Inferior parietal cortex (tissue), 1 donor: ENCODE measurements around the gene CDC73.
A peak's percentile ranks its signal among the peaks of the same experiment; 100 is the strongest.
"Not testable (repeated sequence)": the region's sequence is repeated elsewhere in the genome, so short reads cannot be mapped to it uniquely, and the experiment has no call there.

ENCODE experiments used
- DNase-seq: peaks from one replicate; pipeline ENCODE4 v3.0.0-alpha.2; 2016; ENCODE audit errors: extremely low spot score

The CDC73 gene

GRCh38 chr1:193113992-193114332, 7.9 kb upstream of the CDC73 start:
- no peak for DNase-seq

GRCh38 chr1:193114485-193115095, 7.2 kb upstream of the CDC73 start:
- DNase-seq, result no peak

GRCh38 chr1:193115629-193116227, 6.1 kb upstream of the CDC73 start:
- no peak for DNase-seq

- DNase-seq, result not testable (repeated sequence)
Measured at GRCh38 chr1:193117167-193117566, 4.7 kb upstream of the CDC73 start.

- no peak for DNase-seq
Measured at GRCh38 chr1:193118194-193118593, 3.6 kb upstream of the CDC73 start.

GRCh38 chr1:193118803-193119730, 2.8 kb upstream of the CDC73 start:
- DNase-seq, result no peak

GRCh38 chr1:193120604-193121166, 1.1 kb upstream of the CDC73 start:
- DNase-seq, result no peak

GRCh38 chr1:193123751-193124150, 1.9 kb downstream of the CDC73 start:
- no peak for DNase-seq

- DNase-seq, result no peak
Measured at GRCh38 chr1:193125369-193125768, 3.5 kb downstream of the CDC73 start.

- DNase-seq, result no peak
Measured at GRCh38 chr1:193131266-193131860, 9.5 kb downstream of the CDC73 start.

GRCh38 chr1:193140254-193140653, 18.4 kb downstream of the CDC73 start:
- no peak for DNase-seq

GRCh38 chr1:193141804-193142203, 20.0 kb downstream of the CDC73 start:
- no peak for DNase-seq

GRCh38 chr1:193142409-193142808, 20.6 kb downstream of the CDC73 start:
- DNase-seq, result no peak

- peak; percentile 44 for DNase-seq
Measured at GRCh38 chr1:193143285-193143684, 21.5 kb downstream of the CDC73 start.

- no peak for DNase-seq
Measured at GRCh38 chr1:193144361-193144938, 22.6 kb downstream of the CDC73 start.

- DNase-seq, result no peak
Measured at GRCh38 chr1:193144999-193145398, 23.2 kb downstream of the CDC73 start.

- no peak for DNase-seq
Measured at GRCh38 chr1:193156117-193156821, 34.4 kb downstream of the CDC73 start.

- no peak for DNase-seq
Measured at GRCh38 chr1:193156822-193157142, 35.0 kb downstream of the CDC73 start.

- DNase-seq, result no peak
Measured at GRCh38 chr1:193157360-193157759, 35.5 kb downstream of the CDC73 start.

GRCh38 chr1:193176113-193176512, 54.3 kb downstream of the CDC73 start:
- DNase-seq, result no peak

- DNase-seq, result no peak
Measured at GRCh38 chr1:193176788-193177187, 55.0 kb downstream of the CDC73 start.
